RWPE1 (cell line): ENCODE results near the gene ERO1B.

ENCODE experiments used
- CTCF ChIA-PET: fragments of 350-600 bp; sonication (Branson Sonifier 250); formaldehyde crosslinking; extraction: SDS; loops from one replicate; lab custom pipeline; 2021; lab: Yijun Ruan, JAX
- POLR2A ChIA-PET: fragments of 400-600 bp; formaldehyde crosslinking; extraction: SDS; loops from one replicate; lab custom pipeline; 2020; ENCODE audit warnings: antibody characterized with exemption; ENCODE audit not compliant: low non-redundant PET; lab: Yijun Ruan, JAX
- DNase-seq: peaks from one replicate; pipeline ENCODE4 v3.0.0; 2012; ENCODE audit warnings: low spot score
- H3K27ac ChIP-seq: fragments of 450-650 bp; 2 replicates; pipeline ENCODE4 v1.5.1; 2017
- CTCF ChIP-seq: fragments of 450-650 bp; conservative IDR thresholded peaks from 2 replicates; pipeline ENCODE4 v1.5.1; 2017; ENCODE audit warnings: low read depth, mild to moderate bottlenecking

The ERO1B gene

GRCh38 chr1:236179634-236180033, 102.1 kb downstream of the ERO1B start:
- ChIA-PET POLR2A (no interaction called here), CTCF (no interaction called here)
- H3K27ac ChIP-seq, result no peak overlapping the region
- no peak for TF ChIP-seq CTCF
- no peak for DNase-seq

DNA sequence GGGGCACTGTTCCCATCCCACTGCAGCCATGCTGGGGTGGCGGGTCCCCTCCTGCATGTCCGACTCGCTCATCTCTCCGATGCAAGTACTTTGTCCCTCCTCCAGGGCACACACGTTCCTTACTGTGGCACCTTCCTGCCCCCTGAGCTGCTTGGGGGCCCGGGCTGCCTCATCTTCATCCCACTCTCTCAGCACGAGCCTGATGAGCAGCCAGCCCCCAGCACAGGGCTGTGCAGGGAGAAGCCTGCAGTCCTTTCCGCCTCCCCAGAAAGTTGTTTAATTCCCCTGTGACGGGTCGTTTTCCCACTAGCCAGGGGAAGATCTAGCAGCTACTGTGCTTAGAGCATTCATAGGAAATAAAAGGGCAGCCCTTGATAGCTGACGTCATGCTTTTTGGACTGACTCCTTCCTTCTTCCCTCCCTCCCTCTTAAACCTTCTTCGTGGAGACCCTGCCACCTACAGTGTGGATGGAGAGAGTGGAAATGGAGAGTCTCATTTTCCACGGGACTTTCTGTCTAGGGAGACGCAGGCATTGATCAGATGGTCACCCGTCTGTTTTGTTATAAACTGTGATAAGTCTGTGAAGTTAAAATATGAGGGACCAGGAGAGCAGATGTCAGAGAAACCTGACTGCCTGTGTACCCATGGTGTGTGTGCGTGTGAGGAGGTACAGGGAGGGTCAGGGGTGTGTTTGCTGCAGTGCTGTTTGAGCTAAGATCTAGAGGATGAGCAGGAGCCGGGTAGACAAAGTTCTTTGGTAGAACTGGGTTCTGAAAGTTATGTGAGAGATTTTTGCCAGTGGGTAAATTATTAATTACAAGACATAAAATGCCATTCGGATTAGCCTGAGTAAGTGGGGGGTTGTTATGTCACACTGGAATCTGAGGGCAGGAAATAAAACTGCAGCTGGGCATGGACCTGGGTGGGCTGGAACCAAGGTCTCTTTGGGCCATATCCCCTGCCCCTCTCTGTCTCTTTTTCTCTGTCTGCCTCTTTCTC, 105.1 kb downstream of the ERO1B start:
- TF ChIP-seq CTCF, result no peak
- CTCF ChIA-PET, result interaction anchor here (0.7 kb wide), 1 partner anchor 7 kb away, joined by 8 read pairs; no protein-coding TSS in a partner anchor
- DNase-seq, result no peak
- H3K27ac ChIP-seq, result no peak overlapping the region
- POLR2A ChIA-PET, result no interaction called here

GRCh38 chr1:236175642-236176336, 106.0 kb downstream of the ERO1B start:
- ChIA-PET CTCF (no interaction called here), POLR2A (no interaction called here)
- TF ChIP-seq CTCF, result no peak
- no peak for DNase-seq
- no peak overlapping the region for H3K27ac ChIP-seq

GRCh38 chr1:236173174-236173767, 108.5 kb downstream of the ERO1B start:
- CTCF ChIA-PET, result no interaction called here
- POLR2A ChIA-PET, result no interaction called here

DNA sequence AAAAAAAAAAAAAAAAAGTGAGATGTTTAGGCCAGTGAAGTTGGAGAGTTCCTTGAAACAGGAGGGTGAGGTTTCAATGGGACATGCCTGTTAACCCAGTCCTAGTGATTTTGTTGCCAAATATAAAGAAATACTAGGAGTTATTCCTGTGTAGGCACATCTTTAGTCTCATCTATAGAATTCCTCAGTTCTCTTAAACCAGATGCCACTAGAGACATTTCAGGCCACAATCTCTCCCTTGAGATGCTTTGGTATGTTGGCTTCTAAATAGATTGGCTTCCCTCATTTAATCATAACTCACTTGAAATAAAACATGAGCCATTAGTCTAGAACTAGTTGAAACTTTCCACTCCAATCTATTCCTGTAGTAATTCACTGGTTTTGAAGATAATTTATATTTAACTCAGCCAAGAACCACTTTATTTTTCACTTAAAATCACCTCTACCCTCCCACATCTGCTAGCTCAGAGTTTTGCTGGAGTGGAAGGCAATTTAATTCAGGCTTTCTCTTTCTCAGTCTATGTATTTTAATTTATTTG, 109.6 kb downstream of the ERO1B start:
- no peak for DNase-seq
- POLR2A ChIA-PET, result interaction anchor here (0.6 kb wide), 1 partner anchor 319 kb away, joined by 4 read pairs; no protein-coding TSS in a partner anchor
- no peak for TF ChIP-seq CTCF
- CTCF ChIA-PET, result interaction anchor here (0.6 to 0.7 kb wide), 2 partner anchors 43 to 1701 kb away, joined by 5 to 6 read pairs; no protein-coding TSS in a partner anchor
- no peak overlapping the region for H3K27ac ChIP-seq

More at GRCh38 chr1:236173174-236173767, 108.5 kb downstream of the ERO1B start:
- no peak for TF ChIP-seq CTCF
- no peak overlapping the region for H3K27ac ChIP-seq
- DNase-seq, result no peak
